Caco-2 (cell line): ENCODE measurements around the gene GALNT17. TPM values are rescaled to one million over a fixed set of nuclear protein-coding genes. Genes with fewer than 3 reads are reported as not detected.

ENCODE experiments used
- BruUV-seq: library from RNA; stranded (reverse); fragments of 400-500 nt; replicated peaks from 2 replicates; lab custom pipeline; 2021; lab: Mats Ljungman, UMichigan
- CTCF ChIA-PET: fragments of 300-600 bp; sonication (Branson Sonifier 250); formaldehyde crosslinking; loops from one replicate; lab custom pipeline; 2022; ENCODE audit warnings: antibody characterized with exemption; lab: Charles Lee
- POLR2A ChIA-PET: fragments of 300-600 bp; sonication (Branson Sonifier 250); formaldehyde crosslinking; loops from one replicate; lab custom pipeline; 2022; ENCODE audit warnings: antibody characterized with exemption; lab: Charles Lee
- DNase-seq, 2 experiments: peaks; one replicate each; pipeline versions ENCODE4 v3.0.0 to v3.0.0-alpha.2; 2020 to 2022
- H3K27me3 ChIP-seq: replicated peaks from 2 replicates; pipeline ENCODE4 v1.6.0; 2011; ENCODE audit warnings: low read length; ENCODE audit not compliant: control insufficient read depth, insufficient read depth
- H3K36me3 ChIP-seq: 2 replicates; pipeline ENCODE4 v1.5.1; 2011; ENCODE audit warnings: low read length; ENCODE audit not compliant: control insufficient read depth, insufficient read depth
- H3K4me1 ChIP-seq: fragments of 250-450 bp; sonication (Bioruptor Pico); 2 replicates; pipeline ENCODE4 v1.5.1; 2020; ENCODE audit warnings: mild to moderate bottlenecking
- H3K4me3 ChIP-seq: 2 replicates; pipeline ENCODE4 v1.5.1; 2011; ENCODE audit warnings: low read depth, mild to moderate bottlenecking, control low read depth, low read length
- H3K9me3 ChIP-seq: fragments of 250-450 bp; sonication (Bioruptor Pico); 2 replicates; pipeline ENCODE4 v1.5.1; 2020; ENCODE audit warnings: mild to moderate bottlenecking, moderate library complexity
- H3K27ac Mint-ChIP-seq: one replicate; pipeline ENCODE4 v1.8.0; 2022; ENCODE audit warnings: mixed read lengths; ENCODE audit not compliant: unreplicated experiment
- H3K27me3 Mint-ChIP-seq: one replicate; pipeline ENCODE4 v1.8.0; 2022; ENCODE audit warnings: mixed read lengths; ENCODE audit not compliant: insufficient read depth, unreplicated experiment
- H3K36me3 Mint-ChIP-seq: one replicate; pipeline ENCODE4 v1.8.0; 2022; ENCODE audit warnings: mild to moderate bottlenecking, mixed read lengths; ENCODE audit not compliant: insufficient read depth, unreplicated experiment
- H3K4me1 Mint-ChIP-seq: one replicate; pipeline ENCODE4 v1.8.0; 2022; ENCODE audit warnings: low read depth, mixed read lengths; ENCODE audit not compliant: unreplicated experiment
- H3K4me3 Mint-ChIP-seq: one replicate; pipeline ENCODE4 v1.8.0; 2022; ENCODE audit warnings: mild to moderate bottlenecking, moderate library complexity, mixed read lengths; ENCODE audit not compliant: unreplicated experiment
- H3K9me3 Mint-ChIP-seq: one replicate; pipeline ENCODE4 v1.8.0; 2022; ENCODE audit warnings: mixed read lengths; ENCODE audit not compliant: unreplicated experiment
- CTCF ChIP-seq, 2 experiments: fragments of 200-600 bp in 1 of 2; IDR thresholded peaks; 1 replicate in 1 of 2; 2 replicates in 1 of 2; pipeline versions ENCODE4 v1.5.1 to v1.8.0; 2011 to 2022; ENCODE audit warnings: antibody characterized with exemption in 1 of 2, control low read depth in 1 of 2, inconsistent platforms in 1 of 2, low read depth in 1 of 2, low read length in 1 of 2, mild to moderate bottlenecking in 1 of 2, moderate library complexity in 1 of 2; ENCODE audit not compliant: insufficient read depth in 1 of 2, severe bottlenecking in 1 of 2, unreplicated experiment in 1 of 2
- intact Hi-C: fragments of 100-400 bp; cut with micrococcal nuclease; formaldehyde crosslinking; loops from one replicate; pipeline ENCODE4 v1.10.0; 2022; ENCODE audit not compliant: unreplicated experiment
- total RNA-seq: library from RNA; stranded (reverse); gene quantifications from 2 replicates; pipeline ENCODE4 v1.2.3, GENCODE V29; 2022

Gene GALNT17
- total RNA-seq, 1 experiment from 2014 or later, result not detected

GRCh38 chr7:71278257-71278656 lies 146.3 kb downstream of the GALNT17 start:
- H3K27me3 Mint-ChIP-seq, result no peaks in the 10 kb centered on the region
- H3K4me1 Mint-ChIP-seq, result no peaks in the 10 kb centered on the region
- CTCF ChIA-PET, result no interaction called here

GRCh38 chr7:71281261-71281660 lies 149.3 kb downstream of the GALNT17 start:
- Mint-ChIP-seq H3K27ac (no peak overlapping the region), H3K36me3 (no peaks in the 10 kb centered on the region), H3K4me3 (no peak overlapping the region), H3K27me3 (no peaks in the 10 kb centered on the region), H3K9me3 (peaks cover 18% of the 10 kb centered on the region), H3K4me1 (no peaks in the 10 kb centered on the region)
- Histone ChIP-seq H3K9me3 (no peaks in the 10 kb centered on the region), H3K4me3 (no peak overlapping the region), H3K27me3 (no peaks in the 10 kb centered on the region), H3K4me1 (no peaks in the 10 kb centered on the region), H3K36me3 (no peaks in the 10 kb centered on the region)
- ChIA-PET POLR2A (no interaction called here), CTCF (no interaction called here)
- TF ChIP-seq CTCF (IDR thresholded peaks at IDR 0.05; ENCODE audit: insufficient read depth in 1 of 2, low read depth in 1 of 2, low read length in 1 of 2, severe bottlenecking in 1 of 2, unreplicated experiment in 1 of 2), result no peak
- no peak for DNase-seq
- BruUV-seq, result no TSS peak
- intact Hi-C loops, result no loop called here

More at GRCh38 chr7:71278257-71278656, 146.3 kb downstream of the GALNT17 start:
- Histone ChIP-seq H3K27me3 (no peaks in the 10 kb centered on the region), H3K4me1 (no peaks in the 10 kb centered on the region), H3K4me3 (no peak overlapping the region), H3K36me3 (no peaks in the 10 kb centered on the region), H3K9me3 (no peaks in the 10 kb centered on the region; the same call in none of the 2 replicates)
- Mint-ChIP-seq H3K27ac (no peak overlapping the region), H3K36me3 (no peaks in the 10 kb centered on the region), H3K4me3 (no peak overlapping the region), H3K9me3 (peaks cover 26% of the 10 kb centered on the region)
- no TSS peak for BruUV-seq
- intact Hi-C loops, result no loop called here
- TF ChIP-seq CTCF (IDR thresholded peaks at IDR 0.05; ENCODE audit: insufficient read depth in 1 of 2, low read depth in 1 of 2, low read length in 1 of 2, severe bottlenecking in 1 of 2, unreplicated experiment in 1 of 2), result no peak
- POLR2A ChIA-PET, result no interaction called here
- DNase-seq, result no peak

- Mint-ChIP-seq H3K27ac (no peak overlapping the region), H3K4me1 (no peaks in the 10 kb centered on the region), H3K27me3 (no peaks in the 10 kb centered on the region), H3K36me3 (no peaks in the 10 kb centered on the region), H3K4me3 (no peak overlapping the region), H3K9me3 (peaks cover 8% of the 10 kb centered on the region)
- H3K27me3 ChIP-seq, result no peaks in the 10 kb centered on the region
- no peaks in the 10 kb centered on the region for H3K4me1 ChIP-seq
- no peak for DNase-seq
- BruUV-seq, result no TSS peak
- no peaks in the 10 kb centered on the region for H3K9me3 ChIP-seq
- H3K36me3 ChIP-seq, result no peaks in the 10 kb centered on the region
- no peak for TF ChIP-seq CTCF (IDR thresholded peaks at IDR 0.05; ENCODE audit: insufficient read depth in 1 of 2, low read depth in 1 of 2, low read length in 1 of 2, severe bottlenecking in 1 of 2, unreplicated experiment in 1 of 2)
- no peak overlapping the region for H3K4me3 ChIP-seq
- intact Hi-C loops, result no loop called here
- ChIA-PET POLR2A (no interaction called here), CTCF (no interaction called here)
Observed at GRCh38 chr7:71283802-71284201, 151.9 kb downstream of the GALNT17 start.
